KMS-11 (cell line): ENCODE measurements around the gene NOL12.

Experiments
- H2AFZ ChIP-seq: fragments of 200-600 bp; sonication (generic); 2 replicates; pipeline ENCODE4 v1.6.1; 2016; ENCODE audit warnings: antibody characterized with exemption, mixed run types, low read depth
- H3K27ac ChIP-seq: fragments of 200-600 bp; sonication (generic); 2 replicates; pipeline ENCODE4 v1.6.1; 2016; ENCODE audit warnings: mild to moderate bottlenecking, mixed run types
- H3K27me3 ChIP-seq: fragments of 200-600 bp; sonication (generic); 2 replicates; pipeline ENCODE4 v1.6.1; 2017; ENCODE audit warnings: mild to moderate bottlenecking, low read depth, mixed run types, moderate library complexity; ENCODE audit not compliant: insufficient read depth
- H3K36me3 ChIP-seq: fragments of 200-600 bp; sonication (generic); 2 replicates; pipeline ENCODE4 v1.6.1; 2017; ENCODE audit warnings: mild to moderate bottlenecking, mixed run types; ENCODE audit not compliant: insufficient read depth
- H3K4me1 ChIP-seq: fragments of 200-600 bp; sonication (generic); 2 replicates; pipeline ENCODE4 v1.6.1; 2016; ENCODE audit warnings: mild to moderate bottlenecking, low read depth, mixed run types; ENCODE audit not compliant: poor library complexity, severe bottlenecking
- H3K4me2 ChIP-seq: fragments of 200-600 bp; sonication (generic); 2 replicates; pipeline ENCODE4 v1.7.0; 2016; ENCODE audit warnings: mild to moderate bottlenecking, mixed run types
- H3K4me3 ChIP-seq: fragments of 200-600 bp; sonication (generic); IDR thresholded peaks from 2 replicates; pipeline ENCODE4 v1.6.1; 2017; ENCODE audit warnings: low read depth, low read length, mixed read lengths; ENCODE audit not compliant: insufficient read depth
- H3K79me2 ChIP-seq: fragments of 200-600 bp; sonication (generic); 2 replicates; pipeline ENCODE4 v1.6.1; 2016; ENCODE audit warnings: low read depth, mixed run types; ENCODE audit not compliant: insufficient read depth
- H3K9ac ChIP-seq: fragments of 200-600 bp; sonication (generic); 2 replicates; pipeline ENCODE4 v1.6.1; 2016; ENCODE audit warnings: mild to moderate bottlenecking, mixed run types
- H4K20me1 ChIP-seq: fragments of 200-600 bp; sonication (generic); 2 replicates; pipeline ENCODE4 v1.6.1; 2016; ENCODE audit warnings: mild to moderate bottlenecking, mixed run types; ENCODE audit not compliant: insufficient read depth
- CTCF ChIP-seq: fragments of 200-600 bp; sonication (generic); conservative IDR thresholded peaks from 2 replicates; pipeline ENCODE4 v1.6.1; 2017; ENCODE audit warnings: low read depth, mild to moderate bottlenecking, antibody characterized with exemption, low read length, moderate library complexity, mixed read lengths

Gene NOL12

GRCh38 chr22:37669586-37669985 is 16.6 kb upstream of the NOL12 start:
- H3K36me3 ChIP-seq, result no peaks in the 10 kb centered on the region
- H3K9ac ChIP-seq, result no peak overlapping the region
- no peaks in the 10 kb centered on the region for H4K20me1 ChIP-seq
- no peak overlapping the region for H3K27ac ChIP-seq
- H2AFZ ChIP-seq, result no peak overlapping the region
- no peaks in the 10 kb centered on the region for H3K27me3 ChIP-seq
- H3K4me2 ChIP-seq, result no peak overlapping the region
- peaks cover under 1% of the 10 kb centered on the region; the same call in 1 of the 2 replicates for H3K79me2 ChIP-seq
- no peak overlapping the region for H3K4me3 ChIP-seq
- peaks cover 10% of the 10 kb centered on the region for H3K4me1 ChIP-seq
- no peak for TF ChIP-seq CTCF

- no peak overlapping the region for H3K4me2 ChIP-seq
- H3K4me3 ChIP-seq, result no peak overlapping the region
- peaks cover 18% of the 10 kb centered on the region for H3K4me1 ChIP-seq
- H3K27me3 ChIP-seq, result no peaks in the 10 kb centered on the region
- H3K27ac ChIP-seq, result no peak overlapping the region
- no peak overlapping the region for H2AFZ ChIP-seq
- H4K20me1 ChIP-seq, result no peaks in the 10 kb centered on the region
- peaks cover 8% of the 10 kb centered on the region; the same call in 1 of the 2 replicates for H3K79me2 ChIP-seq
- H3K36me3 ChIP-seq, result no peaks in the 10 kb centered on the region
- H3K9ac ChIP-seq, result no peak overlapping the region
- no peak for TF ChIP-seq CTCF
Measured at GRCh38 chr22:37672206-37672919, 13.8 kb upstream of the NOL12 start.

GRCh38 chr22:37672920-37673455 is 13.2 kb upstream of the NOL12 start:
- Histone ChIP-seq H2AFZ (no peak overlapping the region), H3K27me3 (no peaks in the 10 kb centered on the region), H3K27ac (no peak overlapping the region), H3K36me3 (no peaks in the 10 kb centered on the region), H4K20me1 (no peaks in the 10 kb centered on the region), H3K4me1 (peaks cover 24% of the 10 kb centered on the region), H3K79me2 (peaks cover 8% of the 10 kb centered on the region; the same call in 1 of the 2 replicates), H3K4me3 (no peak overlapping the region), H3K4me2 (no peak overlapping the region), H3K9ac (no peak overlapping the region)
- TF ChIP-seq CTCF, result no peak

- H3K4me3 ChIP-seq, result no peak overlapping the region
- H2AFZ ChIP-seq, result peak overlapping the region; percentile 68; the same call in 1 of the 2 replicates
- peaks cover 8% of the 10 kb centered on the region; the same call in 1 of the 2 replicates for H3K79me2 ChIP-seq
- no peaks in the 10 kb centered on the region for H4K20me1 ChIP-seq
- peak overlapping the region; percentile 86 for H3K27ac ChIP-seq
- no peak for TF ChIP-seq CTCF
- H3K36me3 ChIP-seq, result no peaks in the 10 kb centered on the region
- H3K4me2 ChIP-seq, result peak overlapping the region; percentile 99
- H3K9ac ChIP-seq, result peak overlapping the region; percentile 30; the same call in 1 of the 2 replicates
- H3K4me1 ChIP-seq, result peaks cover 26% of the 10 kb centered on the region
- H3K27me3 ChIP-seq, result no peaks in the 10 kb centered on the region
Measured at GRCh38 chr22:37674248-37674647, 11.9 kb upstream of the NOL12 start.
